Endodermal cell (in vitro differentiated cells): ENCODE data around the gene FEZ2. TPM values are rescaled to one million over a fixed set of nuclear protein-coding genes. Genes with fewer than 3 reads are reported as not detected.

Source experiments
- DNase-seq: peaks from one replicate; pipeline ENCODE4 v3.0.0-alpha.2; 2017
- H3K27ac ChIP-seq: 2 replicates; pipeline ENCODE4 v1.5.1; 2013; ENCODE audit warnings: mild to moderate bottlenecking, low read depth, low read length, moderate library complexity
- H3K27me3 ChIP-seq: 2 replicates; pipeline ENCODE4 v1.6.1; 2013; ENCODE audit warnings: mild to moderate bottlenecking, low read length, moderate library complexity; ENCODE audit not compliant: insufficient read depth, control insufficient read depth, poor library complexity, severe bottlenecking
- H3K36me3 ChIP-seq: 2 replicates; pipeline ENCODE4 v1.7.0; 2013; ENCODE audit warnings: mild to moderate bottlenecking, low read length, moderate library complexity; ENCODE audit not compliant: control insufficient read depth, insufficient read depth
- H3K4me1 ChIP-seq: one replicate; pipeline ENCODE4 v1.7.0; 2013; ENCODE audit warnings: low read length; ENCODE audit not compliant: control insufficient read depth, insufficient read depth
- H3K4me3 ChIP-seq: 2 replicates; pipeline ENCODE4 v1.5.1; 2013; ENCODE audit warnings: mild to moderate bottlenecking, low read length, moderate library complexity
- H3K9ac ChIP-seq: 2 replicates; pipeline ENCODE4 v1.6.1; 2013; ENCODE audit warnings: mild to moderate bottlenecking, low read length, moderate library complexity; ENCODE audit not compliant: poor library complexity, severe bottlenecking; ENCODE audit errors: extremely low read depth
- H3K9me3 ChIP-seq: 2 replicates; pipeline ENCODE4 v1.6.1; 2013; ENCODE audit warnings: mild to moderate bottlenecking, low read length, moderate library complexity; ENCODE audit not compliant: control insufficient read depth
- H3K27ac Mint-ChIP-seq: 2 replicates; pipeline ENCODE4 v1.8.0; 2020; ENCODE audit warnings: mixed read lengths
- H3K27me3 Mint-ChIP-seq: 2 replicates; pipeline ENCODE4 v1.8.0; 2021; ENCODE audit warnings: mild to moderate bottlenecking, mixed read lengths; ENCODE audit not compliant: insufficient read depth
- H3K36me3 Mint-ChIP-seq: 2 replicates; pipeline ENCODE4 v1.8.0; 2020; ENCODE audit warnings: low read depth, mixed read lengths
- H3K4me1 Mint-ChIP-seq: 2 replicates; pipeline ENCODE4 v1.8.0; 2020; ENCODE audit warnings: mixed read lengths
- H3K4me3 Mint-ChIP-seq: 2 replicates; pipeline ENCODE4 v1.8.0; 2020; ENCODE audit warnings: mild to moderate bottlenecking, moderate library complexity, mixed read lengths
- H3K9me3 Mint-ChIP-seq: 2 replicates; pipeline ENCODE4 v1.8.0; 2020; ENCODE audit warnings: mild to moderate bottlenecking, mixed read lengths
- CTCF ChIP-seq: fragments of 200-600 bp; sonication (generic); conservative IDR thresholded peaks from 2 replicates; pipeline ENCODE4 v1.5.0; 2021; ENCODE audit warnings: antibody characterized with exemption, mild to moderate bottlenecking
- WGBS, 2 experiments: methylation state at CpG; one replicate each; pipeline versions ENCODE4 v1.1.5 to v1.1.7; 2013; ENCODE audit warnings: missing lambda C conversion rate in 2 of 2, mixed read lengths in 1 of 2; ENCODE audit not compliant: insufficient coverage in 1 of 2, insufficient read length in 1 of 2; 5-methylcytosine and 5-hydroxymethylcytosine counted together
- total RNA-seq, 2 donors: library from RNA; stranded (reverse); fragmentation: NEBNext Ultra II Directional in 1 of 2; extraction: Animal tissue kit (Norgen Biotek cat#: 25700) in 1 of 2; gene quantifications; 2 replicates in 1 of 2; 3 replicates in 1 of 2; pipeline ENCODE4 v1.2.1, GENCODE V29; 2021

The FEZ2 gene
- total RNA-seq, 2 donors from 2014 or later, result 30.0 to 37.3 TPM

- no peak for DNase-seq
- Histone ChIP-seq H3K9ac (no peak overlapping the region), H3K9me3 (no peaks in the 10 kb centered on the region), H3K27ac (no peak overlapping the region), H3K27me3 (no peaks in the 10 kb centered on the region), H3K4me3 (no peak overlapping the region), H3K4me1 (no peaks in the 10 kb centered on the region), H3K36me3 (peaks cover 44% of the 10 kb centered on the region)
- Mint-ChIP-seq H3K27ac (no peak overlapping the region), H3K27me3 (no peaks in the 10 kb centered on the region), H3K4me3 (no peak overlapping the region), H3K36me3 (peaks cover 34% of the 10 kb centered on the region), H3K4me1 (peaks cover 35% of the 10 kb centered on the region), H3K9me3 (no peaks in the 10 kb centered on the region)
- WGBS, 2 experiments, result 96 to 100% methylated on average over 1 of the region's 1 CpG
- TF ChIP-seq CTCF, result no peak
Observed at GRCh38 chr2:36562240-36562639, 35.7 kb downstream of the FEZ2 start.

- Mint-ChIP-seq H3K27ac (peak overlapping the region; percentile 64), H3K4me1 (peaks cover 35% of the 10 kb centered on the region)
- H3K9ac ChIP-seq, result no peak overlapping the region
Observed at GRCh38 chr2:36561237-36561944, 36.6 kb downstream of the FEZ2 start.

GRCh38 chr2:36560726-36561125 is 37.2 kb downstream of the FEZ2 start:
- no peak for DNase-seq
- no peaks in the 10 kb centered on the region for H3K9me3 ChIP-seq
- no peak overlapping the region for H3K27ac Mint-ChIP-seq
- no peaks in the 10 kb centered on the region for H3K4me1 ChIP-seq
- H3K36me3 Mint-ChIP-seq, result peaks cover 22% of the 10 kb centered on the region
- H3K27me3 ChIP-seq, result no peaks in the 10 kb centered on the region
- H3K9me3 Mint-ChIP-seq, result no peaks in the 10 kb centered on the region
- H3K27ac ChIP-seq, result no peak overlapping the region
- WGBS, 2 experiments, result 92 to 97% methylated on average over 5 of the region's 5 CpGs
- no peak overlapping the region for H3K4me3 Mint-ChIP-seq
- H3K4me1 Mint-ChIP-seq, result peaks cover 35% of the 10 kb centered on the region
- no peak for TF ChIP-seq CTCF
- H3K4me3 ChIP-seq, result no peak overlapping the region
- peaks cover 41% of the 10 kb centered on the region for H3K36me3 ChIP-seq
- no peaks in the 10 kb centered on the region for H3K27me3 Mint-ChIP-seq
- H3K9ac ChIP-seq, result no peak overlapping the region

More at GRCh38 chr2:36561237-36561944, 36.6 kb downstream of the FEZ2 start:
- Histone ChIP-seq H3K4me1 (no peaks in the 10 kb centered on the region), H3K27me3 (no peaks in the 10 kb centered on the region), H3K4me3 (no peak overlapping the region), H3K27ac (peak overlapping the region; percentile 69), H3K9me3 (no peaks in the 10 kb centered on the region), H3K36me3 (peaks cover 40% of the 10 kb centered on the region)
- peaks cover 25% of the 10 kb centered on the region for H3K36me3 Mint-ChIP-seq
- H3K27me3 Mint-ChIP-seq, result no peaks in the 10 kb centered on the region
- H3K4me3 Mint-ChIP-seq, result no peak overlapping the region
- no peaks in the 10 kb centered on the region for H3K9me3 Mint-ChIP-seq
- no peak for TF ChIP-seq CTCF
- WGBS, 2 experiments, result 77 to 100% methylated on average over 3 to 8 of the region's 8 CpGs
- no peak for DNase-seq
